Measurements from ENCODE around the gene UGT1A5.

- TF ChIP-seq CTCF (conservative IDR thresholded peaks at IDR 0.05; ENCODE audit: low read depth, low read length) (0 out of 2 replicates have a peak, but pooled peaks have one; percentile 14), EZH2 (IDR thresholded peaks at IDR 0.05; ENCODE audit: borderline replicate concordance, low read depth, low read length, poor library complexity, severe bottlenecking) (no peak)
These were observed 37.7 kb upstream of the UGT1A5 start for GRCh38 chr2:233674995-233675394.

Data from A673 (cell line).